ENCODE data around the gene SLC22A9. TPM values are rescaled to one million over a fixed set of nuclear protein-coding genes. Genes with fewer than 3 reads are reported as not detected.

The SLC22A9 gene
- not detected in 5 replicates for total RNA-seq (2022; extraction: Qiagen RNA extraction; ENCODE audit: low read depth)

GRCh38 chr11:63369165-63369970, at the start of gene SLC22A9:
Gene SLC22A9, plus strand, starts transcription at chr11:63369785. Its CDS starts 272 bp downstream, at chr11:63370057.

Other genes with a start within 250 kb of the SLC22A9 start
- gene SLC22A24, start 225.6 kb upstream of the SLC22A9 start, total RNA-seq (2022; extraction: Qiagen RNA extraction; ENCODE audit: low read depth), result not detected in 5 replicates
- not detected in 5 replicates for gene SLC22A25, start 126.2 kb upstream of the SLC22A9 start, total RNA-seq (2022; extraction: Qiagen RNA extraction; ENCODE audit: low read depth)
- gene PLAAT5, start 121.4 kb downstream of the SLC22A9 start, total RNA-seq (2022; extraction: Qiagen RNA extraction; ENCODE audit: low read depth), result not detected in 5 replicates
- 0.16 TPM in 1 of 5 replicates, not detected in the others for gene LGALS12, start 136.3 kb downstream of the SLC22A9 start, total RNA-seq (2022; extraction: Qiagen RNA extraction; ENCODE audit: low read depth)
- gene PLAAT4, start 167.0 kb downstream of the SLC22A9 start, total RNA-seq (2022; extraction: Qiagen RNA extraction; ENCODE audit: low read depth), result 1.8 to 4.4 TPM (median 2.1 TPM) in 5 replicates
- 0.51 to 1.3 TPM (median 0.89 TPM) in 5 replicates for gene PLAAT2, start 193.6 kb downstream of the SLC22A9 start, total RNA-seq (2022; extraction: Qiagen RNA extraction; ENCODE audit: low read depth)
- gene PLAAT3, start 244.6 kb downstream of the SLC22A9 start, total RNA-seq (2022; extraction: Qiagen RNA extraction; ENCODE audit: low read depth), result 52.1 to 72.6 TPM (median 64.8 TPM) in 5 replicates

Data from A549 treated with GW870086 at 1 μM for 4 hours (cell line).